Endodermal cell (in vitro differentiated cells): ENCODE data around the gene ZNF780A. TPM values are rescaled to one million over a fixed set of nuclear protein-coding genes. Genes with fewer than 3 reads are reported as not detected.

Experiments
- DNase-seq: peaks from one replicate; pipeline ENCODE4 v3.0.0-alpha.2; 2017
- H3K27ac ChIP-seq: 2 replicates; pipeline ENCODE4 v1.5.1; 2013; ENCODE audit warnings: mild to moderate bottlenecking, low read depth, low read length, moderate library complexity
- H3K27me3 ChIP-seq: 2 replicates; pipeline ENCODE4 v1.6.1; 2013; ENCODE audit warnings: mild to moderate bottlenecking, low read length, moderate library complexity; ENCODE audit not compliant: insufficient read depth, control insufficient read depth, poor library complexity, severe bottlenecking
- H3K36me3 ChIP-seq: 2 replicates; pipeline ENCODE4 v1.7.0; 2013; ENCODE audit warnings: mild to moderate bottlenecking, low read length, moderate library complexity; ENCODE audit not compliant: control insufficient read depth, insufficient read depth
- H3K4me1 ChIP-seq: one replicate; pipeline ENCODE4 v1.7.0; 2013; ENCODE audit warnings: low read length; ENCODE audit not compliant: control insufficient read depth, insufficient read depth
- H3K4me3 ChIP-seq: 2 replicates; pipeline ENCODE4 v1.5.1; 2013; ENCODE audit warnings: mild to moderate bottlenecking, low read length, moderate library complexity
- H3K9ac ChIP-seq: 2 replicates; pipeline ENCODE4 v1.6.1; 2013; ENCODE audit warnings: mild to moderate bottlenecking, low read length, moderate library complexity; ENCODE audit not compliant: poor library complexity, severe bottlenecking; ENCODE audit errors: extremely low read depth
- H3K9me3 ChIP-seq: 2 replicates; pipeline ENCODE4 v1.6.1; 2013; ENCODE audit warnings: mild to moderate bottlenecking, low read length, moderate library complexity; ENCODE audit not compliant: control insufficient read depth
- H3K27ac Mint-ChIP-seq: 2 replicates; pipeline ENCODE4 v1.8.0; 2020; ENCODE audit warnings: mixed read lengths
- H3K27me3 Mint-ChIP-seq: 2 replicates; pipeline ENCODE4 v1.8.0; 2021; ENCODE audit warnings: mild to moderate bottlenecking, mixed read lengths; ENCODE audit not compliant: insufficient read depth
- H3K36me3 Mint-ChIP-seq: 2 replicates; pipeline ENCODE4 v1.8.0; 2020; ENCODE audit warnings: low read depth, mixed read lengths
- H3K4me1 Mint-ChIP-seq: 2 replicates; pipeline ENCODE4 v1.8.0; 2020; ENCODE audit warnings: mixed read lengths
- H3K4me3 Mint-ChIP-seq: 2 replicates; pipeline ENCODE4 v1.8.0; 2020; ENCODE audit warnings: mild to moderate bottlenecking, moderate library complexity, mixed read lengths
- H3K9me3 Mint-ChIP-seq: 2 replicates; pipeline ENCODE4 v1.8.0; 2020; ENCODE audit warnings: mild to moderate bottlenecking, mixed read lengths
- WGBS, 2 experiments: methylation state at CpG; one replicate each; pipeline versions ENCODE4 v1.1.5 to v1.1.7; 2013; ENCODE audit warnings: missing lambda C conversion rate in 2 of 2, mixed read lengths in 1 of 2; ENCODE audit not compliant: insufficient coverage in 1 of 2, insufficient read length in 1 of 2; 5-methylcytosine and 5-hydroxymethylcytosine counted together
- total RNA-seq, 2 donors: library from RNA; stranded (reverse); fragmentation: NEBNext Ultra II Directional in 1 of 2; extraction: Animal tissue kit (Norgen Biotek cat#: 25700) in 1 of 2; gene quantifications; 2 replicates in 1 of 2; 3 replicates in 1 of 2; pipeline ENCODE4 v1.2.1, GENCODE V29; 2021
- TF ChIP-seq, protein P1 (sequence below): fragments of 200-600 bp; sonication (generic); conservative IDR thresholded peaks from 2 replicates; pipeline ENCODE4 v1.5.0; 2021; ENCODE audit warnings: antibody characterized with exemption, mild to moderate bottlenecking

Gene ZNF780A
- total RNA-seq, 2 donors from 2014 or later = 20.5 to 21.2 TPM

DNA sequence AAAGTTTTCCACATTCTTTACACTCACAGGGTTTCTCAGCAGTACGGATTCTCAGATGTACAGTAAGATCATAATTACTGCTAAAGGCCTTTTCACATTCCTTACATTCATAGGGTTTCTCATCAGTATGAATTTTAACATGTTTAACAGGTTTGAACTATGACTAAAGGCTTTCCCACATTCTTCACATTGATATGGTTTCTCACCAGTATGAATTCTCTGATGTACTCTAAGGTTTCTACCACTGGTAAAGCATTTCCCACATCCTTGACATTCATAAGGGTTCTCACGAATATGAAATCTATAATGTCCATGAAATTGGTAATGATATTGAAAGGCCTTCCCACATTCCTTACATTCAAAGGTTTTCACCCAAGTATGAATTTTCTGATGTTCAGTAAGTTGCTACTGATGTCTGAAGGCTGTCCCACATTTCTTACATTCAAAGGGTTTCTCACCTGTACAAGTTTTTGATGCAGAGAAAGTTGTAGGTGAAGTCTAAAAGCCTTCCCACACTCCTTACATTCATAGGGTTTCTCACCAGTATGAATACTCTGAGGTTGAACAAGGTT lies 56.7 kb downstream of the ZNF780A start:
- H3K9me3 ChIP-seq = peaks cover 86% of the 10 kb centered on the region
- H3K27me3 ChIP-seq = no peaks in the 10 kb centered on the region
- no peak for DNase-seq
- Mint-ChIP-seq H3K27ac (no peak overlapping the region), H3K27me3 (no peaks in the 10 kb centered on the region), H3K9me3 (peaks cover 89% of the 10 kb centered on the region), H3K36me3 (peaks cover 65% of the 10 kb centered on the region), H3K4me1 (no peaks in the 10 kb centered on the region), H3K4me3 (no peak overlapping the region)
- 88 to 100% methylated on average over 1 of the region's 2 CpGs for WGBS, 2 experiments
- no peak overlapping the region for H3K9ac ChIP-seq
- H3K4me3 ChIP-seq = peak overlapping the region; percentile 66
- no peaks in the 10 kb centered on the region for H3K4me1 ChIP-seq
- no peak overlapping the region for H3K27ac ChIP-seq
- peaks cover 52% of the 10 kb centered on the region for H3K36me3 ChIP-seq
- TF ChIP-seq, protein P1, sequence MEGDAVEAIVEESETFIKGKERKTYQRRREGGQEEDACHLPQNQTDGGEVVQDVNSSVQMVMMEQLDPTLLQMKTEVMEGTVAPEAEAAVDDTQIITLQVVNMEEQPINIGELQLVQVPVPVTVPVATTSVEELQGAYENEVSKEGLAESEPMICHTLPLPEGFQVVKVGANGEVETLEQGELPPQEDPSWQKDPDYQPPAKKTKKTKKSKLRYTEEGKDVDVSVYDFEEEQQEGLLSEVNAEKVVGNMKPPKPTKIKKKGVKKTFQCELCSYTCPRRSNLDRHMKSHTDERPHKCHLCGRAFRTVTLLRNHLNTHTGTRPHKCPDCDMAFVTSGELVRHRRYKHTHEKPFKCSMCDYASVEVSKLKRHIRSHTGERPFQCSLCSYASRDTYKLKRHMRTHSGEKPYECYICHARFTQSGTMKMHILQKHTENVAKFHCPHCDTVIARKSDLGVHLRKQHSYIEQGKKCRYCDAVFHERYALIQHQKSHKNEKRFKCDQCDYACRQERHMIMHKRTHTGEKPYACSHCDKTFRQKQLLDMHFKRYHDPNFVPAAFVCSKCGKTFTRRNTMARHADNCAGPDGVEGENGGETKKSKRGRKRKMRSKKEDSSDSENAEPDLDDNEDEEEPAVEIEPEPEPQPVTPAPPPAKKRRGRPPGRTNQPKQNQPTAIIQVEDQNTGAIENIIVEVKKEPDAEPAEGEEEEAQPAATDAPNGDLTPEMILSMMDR = no peak

DNA sequence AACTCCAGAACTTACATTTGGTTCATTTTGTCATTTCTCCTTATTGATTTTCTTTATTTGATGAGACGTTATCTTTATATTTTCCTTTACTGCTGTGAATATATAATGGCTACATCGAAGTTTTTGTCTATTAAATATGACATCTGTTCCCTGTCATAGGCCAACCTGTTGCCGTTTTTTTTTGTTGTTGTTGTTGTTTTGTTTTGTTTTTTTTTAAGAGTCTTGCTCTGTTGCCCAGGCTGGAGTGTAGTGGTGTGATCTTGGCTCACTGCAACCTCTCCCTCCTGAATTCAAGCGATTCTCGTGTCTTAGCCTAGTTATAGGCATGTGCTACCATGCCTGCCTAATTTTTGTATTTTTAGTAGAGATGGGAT lies 64.2 kb downstream of the ZNF780A start:
- H3K27me3 Mint-ChIP-seq = peaks cover 8% of the 10 kb centered on the region
- peaks cover 92% of the 10 kb centered on the region for H3K9me3 ChIP-seq
- WGBS, 2 experiments = 98 to 100% methylated on average over 2 to 5 of the region's 5 CpGs
- no peak overlapping the region for H3K4me3 Mint-ChIP-seq
- TF ChIP-seq, protein P1 = no peak
- H3K36me3 Mint-ChIP-seq = peaks cover 30% of the 10 kb centered on the region
- H3K4me1 Mint-ChIP-seq = no peaks in the 10 kb centered on the region
- H3K4me1 ChIP-seq = no peaks in the 10 kb centered on the region
- peak overlapping the region; percentile 68 for H3K4me3 ChIP-seq
- peaks cover 11% of the 10 kb centered on the region for H3K36me3 ChIP-seq
- H3K27ac Mint-ChIP-seq = no peak overlapping the region
- no peak overlapping the region for H3K27ac ChIP-seq
- peaks cover 94% of the 10 kb centered on the region for H3K9me3 Mint-ChIP-seq
- H3K27me3 ChIP-seq = no peaks in the 10 kb centered on the region
- H3K9ac ChIP-seq = no peak overlapping the region
- DNase-seq = no peak

DNA sequence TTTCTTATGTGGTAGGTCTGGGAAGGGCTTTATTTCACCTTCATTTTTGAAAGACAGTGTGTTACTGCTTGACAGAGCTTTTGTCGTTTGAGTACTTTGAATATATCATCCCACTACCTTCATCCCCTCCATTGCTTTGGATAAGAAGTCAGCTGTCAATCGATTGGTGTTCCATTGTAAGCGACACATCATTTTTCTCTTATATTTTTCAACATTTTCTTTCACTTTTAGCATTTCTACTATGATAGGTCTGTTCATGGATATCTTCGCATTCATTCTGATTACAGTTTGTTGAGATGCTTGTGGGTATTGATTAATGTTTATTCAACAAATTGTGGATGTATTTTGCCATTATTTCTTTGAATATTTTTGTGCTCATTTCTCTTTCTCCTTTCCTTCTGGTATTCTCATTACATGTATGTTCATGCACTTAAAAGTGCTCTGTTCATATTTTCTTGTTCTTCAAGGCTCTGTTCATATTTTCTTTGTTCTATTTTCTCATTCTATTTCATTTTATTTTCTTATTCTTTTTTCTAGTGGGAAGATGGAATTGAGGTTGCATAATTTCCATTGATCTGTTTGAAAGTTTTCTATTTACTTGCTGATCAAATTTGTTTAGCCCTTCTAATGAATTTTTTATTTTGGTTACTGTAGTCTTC lies 64.7 kb downstream of the ZNF780A start:
- peaks cover 8% of the 10 kb centered on the region for H3K27me3 Mint-ChIP-seq
- peaks cover 90% of the 10 kb centered on the region for H3K9me3 Mint-ChIP-seq
- peaks cover 7% of the 10 kb centered on the region for H3K36me3 ChIP-seq
- H3K4me3 Mint-ChIP-seq = no peak overlapping the region
- no peaks in the 10 kb centered on the region for H3K4me1 ChIP-seq
- H3K4me1 Mint-ChIP-seq = no peaks in the 10 kb centered on the region
- TF ChIP-seq, protein P1 = no peak
- no peak overlapping the region for H3K27ac Mint-ChIP-seq
- no peak overlapping the region for H3K27ac ChIP-seq
- peak overlapping the region; percentile 68 for H3K4me3 ChIP-seq
- H3K36me3 Mint-ChIP-seq = peaks cover 29% of the 10 kb centered on the region
- no peak overlapping the region for H3K9ac ChIP-seq
- peaks cover 86% of the 10 kb centered on the region for H3K9me3 ChIP-seq
- DNase-seq = no peak
- no peaks in the 10 kb centered on the region for H3K27me3 ChIP-seq
- WGBS, 2 experiments = 98% methylated on average over 3 of the region's 4 CpGs; no CpG with 5 or more reads in 1 of the 2 experiments
